Effector memory CD8-positive, alpha-beta T cell (primary cell): Measurements from ENCODE around the gene NCOA1.

Experiments used
- ATAC-seq: fragments of 150-1000 bp; cut with Tn5 transposase; replicated peaks from 2 replicates; pipeline ENCODE4 v1.10.0; 2021; ENCODE audit warnings: mild to moderate bottlenecking, moderate library complexity
- DNase-seq, 3 experiments: peaks; one replicate each; pipeline ENCODE4 v3.0.0; 2021
- H3K27ac Mint-ChIP-seq, 2 donors: one replicate each; pipeline ENCODE4 v1.8.0; 2022; ENCODE audit warnings: mild to moderate bottlenecking in 2 of 2, mixed read lengths in 2 of 2, moderate library complexity in 2 of 2
- H3K27me3 Mint-ChIP-seq, 2 donors: one replicate each; pipeline ENCODE4 v1.8.0; 2022; ENCODE audit warnings: mixed read lengths in 2 of 2
- H3K36me3 Mint-ChIP-seq: one replicate; pipeline ENCODE4 v1.8.0; 2022; ENCODE audit warnings: mild to moderate bottlenecking, moderate library complexity, mixed read lengths; ENCODE audit not compliant: insufficient read depth
- H3K4me1 Mint-ChIP-seq, 2 donors: one replicate each; pipeline ENCODE4 v1.8.0; 2022; ENCODE audit warnings: low read depth in 2 of 2, mixed read lengths in 2 of 2
- H3K4me3 Mint-ChIP-seq, 2 donors: one replicate each; pipeline ENCODE4 v1.8.0; 2022; ENCODE audit warnings: mild to moderate bottlenecking in 2 of 2, mixed read lengths in 2 of 2, moderate library complexity in 2 of 2
- H3K9me3 Mint-ChIP-seq, 2 donors: one replicate each; pipeline ENCODE4 v1.8.0; 2022; ENCODE audit warnings: mixed read lengths in 2 of 2

Gene NCOA1

DNA sequence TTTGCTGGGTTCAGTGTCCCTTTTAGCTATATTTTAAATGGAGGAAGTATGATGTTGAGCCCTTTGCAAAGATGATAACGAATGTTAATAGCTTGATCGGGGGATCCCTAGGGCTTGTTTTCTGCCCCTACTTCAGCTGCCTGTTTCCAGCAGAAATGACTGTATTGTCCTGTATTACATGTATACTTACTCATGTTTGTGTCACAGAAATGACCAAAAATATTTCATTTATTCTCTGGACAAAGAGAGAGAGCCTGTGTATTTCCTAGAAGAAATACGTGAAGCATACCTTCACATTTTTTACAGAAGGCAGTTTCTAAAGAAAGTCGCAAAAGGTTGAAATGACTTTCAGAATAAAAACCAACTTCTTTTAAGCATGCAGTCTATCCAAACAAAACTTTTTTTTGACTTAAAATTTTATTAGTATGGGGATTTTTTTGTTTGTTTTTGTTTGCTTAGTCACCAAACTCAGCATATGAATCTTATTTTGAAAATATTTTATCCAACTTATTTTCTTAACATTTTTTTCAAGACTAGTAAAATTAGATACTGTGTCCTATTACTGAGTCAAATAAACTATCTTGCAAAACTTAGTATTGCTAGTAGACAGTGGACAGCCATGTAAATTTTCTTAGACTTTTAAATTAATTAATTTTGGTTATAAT, 233.2 kb downstream of the NCOA1 start:
- DNase-seq, result no peak
- Mint-ChIP-seq H3K4me3 (no peak overlapping the region), H3K4me1 (peaks cover 3 to 20% of the 10 kb centered on the region in 2 donors), H3K27me3 (no peaks in the 10 kb centered on the region), H3K36me3 (peaks cover 25% of the 10 kb centered on the region), H3K9me3 (no peaks in the 10 kb centered on the region), H3K27ac (peak overlapping the region in 1 of 2 donors; percentile 44)
- no peak for ATAC-seq

DNA sequence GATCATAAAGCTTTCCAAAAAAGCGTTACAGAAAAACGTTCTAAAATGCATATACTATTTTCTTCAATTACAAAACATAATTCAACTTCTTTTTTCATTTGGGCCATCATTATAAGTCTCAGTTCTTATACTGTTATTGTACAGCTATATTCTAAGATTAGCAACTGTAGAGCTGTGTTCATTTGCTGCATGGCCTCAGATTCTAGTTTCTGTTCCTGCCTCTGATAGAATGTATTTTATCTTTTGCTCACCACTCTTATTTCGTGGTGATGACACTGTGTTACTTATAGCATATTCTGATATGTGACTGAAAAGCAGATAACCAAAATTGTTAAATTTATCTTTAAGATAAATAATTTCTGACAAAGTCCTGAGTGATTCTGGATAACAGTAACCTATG, 234.9 kb downstream of the NCOA1 start:
- Mint-ChIP-seq H3K4me3 (no peak overlapping the region), H3K4me1 (peaks cover 0 to 16% of the 10 kb centered on the region in 2 donors), H3K36me3 (peaks cover 36% of the 10 kb centered on the region), H3K27ac (no peak overlapping the region), H3K27me3 (no peaks in the 10 kb centered on the region), H3K9me3 (no peaks in the 10 kb centered on the region)
- DNase-seq, result no peak
- ATAC-seq, result no peak

DNA sequence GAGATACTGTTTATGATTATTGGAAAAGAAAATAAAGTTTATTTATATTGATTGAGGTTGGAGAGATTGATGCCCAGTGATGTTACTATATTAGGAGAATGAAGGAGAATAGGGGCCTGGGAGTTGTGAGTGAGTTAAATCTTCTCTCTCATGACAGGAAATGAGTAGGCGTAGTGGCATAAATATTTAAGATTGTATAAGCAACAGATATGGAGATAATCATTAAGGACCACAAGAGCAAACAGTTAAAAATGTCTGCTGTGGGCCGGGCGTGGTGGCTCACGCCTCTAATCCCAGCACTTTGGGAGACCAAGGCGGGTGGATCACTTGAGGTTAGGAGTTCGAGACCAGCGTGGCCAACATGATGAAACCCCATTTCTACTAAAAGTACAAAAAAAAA, 239.4 kb downstream of the NCOA1 start:
- Mint-ChIP-seq H3K36me3 (peaks cover 47% of the 10 kb centered on the region), H3K4me1 (peaks cover 0 to 12% of the 10 kb centered on the region in 2 donors), H3K4me3 (no peak overlapping the region), H3K27me3 (no peaks in the 10 kb centered on the region), H3K9me3 (no peaks in the 10 kb centered on the region), H3K27ac (peak overlapping the region; percentile 80 to 88)
- DNase-seq, result no peak
- ATAC-seq, result no peak

DNA sequence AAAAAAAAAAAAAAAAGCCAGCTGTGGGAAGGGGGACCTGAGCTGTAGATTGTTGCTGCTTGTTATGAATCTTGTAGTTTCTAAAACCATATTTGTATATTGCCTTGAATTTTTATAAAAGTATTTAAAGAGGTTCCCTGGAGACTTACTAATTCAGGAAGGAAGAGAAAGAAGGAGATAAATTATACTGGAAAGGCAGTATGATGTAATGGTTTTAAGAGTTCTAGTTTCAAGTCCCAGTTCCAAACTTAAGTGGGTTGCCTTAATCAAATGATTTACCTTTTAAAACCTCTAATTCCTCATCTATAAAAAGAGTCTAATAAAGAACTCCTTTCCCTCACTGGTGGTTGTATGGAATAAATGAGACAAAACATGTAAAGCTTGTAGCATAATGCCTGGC, 240.0 kb downstream of the NCOA1 start:
- peak overlapping the region; percentile 80 to 88 for H3K27ac Mint-ChIP-seq
- peaks cover 0 to 13% of the 10 kb centered on the region in 2 donors for H3K4me1 Mint-ChIP-seq
- DNase-seq (no peak), ATAC-seq (no peak)
- H3K4me3 Mint-ChIP-seq, result no peak overlapping the region
- H3K27me3 Mint-ChIP-seq, result no peaks in the 10 kb centered on the region
- H3K9me3 Mint-ChIP-seq, result no peaks in the 10 kb centered on the region
- H3K36me3 Mint-ChIP-seq, result peaks cover 47% of the 10 kb centered on the region

DNA sequence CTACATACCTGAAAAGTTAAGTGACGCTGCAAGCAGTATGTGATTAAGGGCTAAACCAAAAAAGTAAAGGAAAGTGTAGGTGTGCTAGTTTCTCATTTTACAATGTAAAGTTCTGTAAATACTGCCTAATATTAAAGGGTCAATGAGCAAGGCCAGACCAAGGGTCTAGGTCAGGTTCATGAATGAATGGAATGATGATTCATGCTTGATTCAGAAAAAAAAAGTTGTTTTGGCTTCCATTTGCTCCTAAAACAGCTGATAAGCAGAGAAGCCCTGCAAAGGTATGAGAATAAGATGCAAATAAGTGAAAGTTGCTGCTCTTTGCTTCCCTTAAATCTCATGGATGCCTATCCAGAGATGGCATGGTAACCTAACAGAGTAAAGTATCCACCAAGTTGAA, 240.9 kb downstream of the NCOA1 start:
- Mint-ChIP-seq H3K27me3 (no peaks in the 10 kb centered on the region), H3K27ac (peak overlapping the region in 1 of 2 donors; percentile 88), H3K36me3 (peaks cover 43% of the 10 kb centered on the region), H3K4me3 (no peak overlapping the region), H3K9me3 (no peaks in the 10 kb centered on the region), H3K4me1 (peaks cover 0 to 21% of the 10 kb centered on the region in 2 donors)
- no peak for DNase-seq
- no peak for ATAC-seq

DNA sequence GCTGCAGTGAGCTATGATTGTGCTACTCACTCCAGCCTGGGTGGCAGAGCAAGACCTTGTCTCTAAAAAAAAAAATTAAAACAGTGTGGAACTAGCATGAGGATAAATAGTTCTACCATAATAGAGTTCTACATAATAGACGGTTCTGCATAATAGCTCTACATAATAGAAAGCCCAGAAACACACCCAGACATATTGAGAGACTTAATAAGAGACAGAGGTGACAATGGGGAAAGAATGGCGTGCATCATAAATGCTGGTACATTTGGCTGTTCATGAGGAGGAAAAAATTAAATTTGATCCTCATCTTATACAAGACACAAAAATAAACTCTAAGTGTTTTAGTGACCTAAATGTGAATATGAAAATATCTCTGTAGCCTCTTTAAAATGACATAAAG, 243.7 kb downstream of the NCOA1 start:
- no peak for ATAC-seq
- Mint-ChIP-seq H3K4me3 (no peak overlapping the region), H3K4me1 (peaks cover 0 to 36% of the 10 kb centered on the region in 2 donors), H3K27me3 (no peaks in the 10 kb centered on the region), H3K36me3 (peaks cover 35% of the 10 kb centered on the region), H3K27ac (peak overlapping the region; percentile 74 to 93), H3K9me3 (no peaks in the 10 kb centered on the region)
- DNase-seq, result no peak

DNA sequence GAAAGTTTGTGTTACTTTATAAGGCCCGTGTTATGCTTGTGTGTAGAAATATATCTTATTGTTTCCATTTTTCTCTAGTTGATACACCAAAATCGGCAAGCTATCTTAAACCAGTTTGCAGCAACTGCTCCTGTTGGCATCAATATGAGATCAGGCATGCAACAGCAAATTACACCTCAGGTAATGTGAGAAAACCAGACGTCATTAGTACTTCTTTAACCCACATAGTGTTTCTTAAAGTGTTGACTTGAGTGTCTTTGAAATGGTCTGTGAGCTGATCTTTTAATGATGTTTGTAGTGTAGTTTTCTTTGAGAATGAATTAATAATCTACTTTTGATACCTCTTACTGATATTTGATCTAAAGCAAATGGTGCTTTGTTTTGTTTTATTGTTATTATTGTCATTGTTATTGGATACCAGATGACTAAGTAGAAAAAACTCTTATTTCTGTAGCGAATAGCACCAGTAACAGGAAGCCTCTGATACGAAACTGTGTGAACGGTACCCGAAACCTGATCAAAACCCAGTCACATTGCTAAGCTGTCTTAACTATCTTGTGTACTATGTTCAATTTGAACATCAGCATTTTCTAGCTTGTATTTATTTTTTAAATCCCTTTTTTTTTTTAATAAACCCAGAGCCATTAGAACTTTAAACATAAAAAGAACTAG, 248.4 kb downstream of the NCOA1 start:
- ATAC-seq (peak; percentile 90), DNase-seq (peak in 1 of 3 experiments; percentile 27)
- Mint-ChIP-seq H3K4me1 (peaks cover 0 to 49% of the 10 kb centered on the region in 2 donors), H3K27me3 (no peaks in the 10 kb centered on the region), H3K4me3 (peak overlapping the region; percentile 37 to 58), H3K36me3 (peaks cover 42% of the 10 kb centered on the region), H3K27ac (peak overlapping the region; percentile 72 to 93), H3K9me3 (no peaks in the 10 kb centered on the region)

DNA sequence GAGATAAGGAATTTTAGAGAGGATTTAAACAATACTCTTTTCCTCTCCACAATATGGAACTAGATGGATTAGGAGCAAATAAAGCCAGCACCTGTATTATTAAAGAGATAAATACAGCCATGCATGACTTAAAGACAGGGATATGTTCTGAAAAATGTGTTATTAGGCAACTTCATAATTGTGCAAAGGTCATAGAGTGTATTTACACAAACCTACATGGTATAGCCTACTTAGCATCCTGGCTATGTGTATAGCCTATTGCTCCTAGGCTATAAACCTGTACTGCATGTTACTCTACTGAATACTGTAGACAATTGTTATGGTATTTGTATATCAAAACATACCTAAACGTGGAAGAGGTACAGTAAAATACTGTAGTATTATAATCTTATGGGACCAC, 249.1 kb downstream of the NCOA1 start:
- H3K27me3 Mint-ChIP-seq, result no peaks in the 10 kb centered on the region
- no peaks in the 10 kb centered on the region for H3K9me3 Mint-ChIP-seq
- no peak for DNase-seq
- H3K27ac Mint-ChIP-seq, result peak overlapping the region; percentile 72 to 93
- peaks cover 0 to 49% of the 10 kb centered on the region in 2 donors for H3K4me1 Mint-ChIP-seq
- peaks cover 38% of the 10 kb centered on the region for H3K36me3 Mint-ChIP-seq
- peak overlapping the region in 1 of 2 donors; percentile 58 for H3K4me3 Mint-ChIP-seq
- ATAC-seq, result no peak

DNA sequence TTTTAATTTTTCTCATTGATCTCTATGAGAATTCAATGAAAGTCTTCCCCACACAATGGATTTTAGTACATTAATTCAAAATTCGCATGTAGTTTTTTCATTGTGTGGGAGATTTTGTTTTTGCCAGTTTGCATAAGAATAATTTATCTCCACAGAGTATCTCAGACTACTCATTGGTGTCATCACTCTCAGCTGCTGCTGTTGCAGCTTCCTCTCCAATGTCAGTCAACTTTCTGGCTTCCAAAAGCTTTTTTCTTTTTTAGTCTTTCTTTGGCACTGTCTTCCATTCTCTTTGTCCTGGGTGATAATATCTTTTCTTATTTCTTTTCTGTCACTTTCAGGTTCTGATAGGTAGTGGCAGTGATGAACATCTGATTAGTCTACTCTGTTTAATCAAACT, 251.7 kb downstream of the NCOA1 start:
- Mint-ChIP-seq H3K27me3 (no peaks in the 10 kb centered on the region), H3K36me3 (peaks cover 46% of the 10 kb centered on the region)
- no peak for ATAC-seq

DNA sequence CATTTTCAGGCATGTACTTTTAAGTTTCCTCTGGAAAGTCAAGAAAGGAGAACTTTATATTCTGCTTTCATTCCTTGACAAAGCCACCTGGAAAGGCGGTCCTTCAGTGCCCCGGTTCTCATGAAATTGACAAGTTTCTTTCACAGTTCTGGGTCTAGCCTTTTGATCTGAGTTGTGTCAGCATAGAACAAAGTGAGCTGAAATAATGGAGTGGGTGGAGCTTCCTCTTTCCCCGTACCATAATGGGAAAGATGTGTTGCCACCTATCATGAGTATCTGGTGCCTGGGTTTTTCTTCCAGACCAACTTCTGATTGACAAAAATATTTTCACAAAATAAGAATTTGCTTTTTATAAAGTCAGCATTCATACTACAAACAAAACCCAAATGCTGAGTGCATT, 252.9 kb downstream of the NCOA1 start:
- H3K27me3 Mint-ChIP-seq, result no peaks in the 10 kb centered on the region
- H3K9me3 Mint-ChIP-seq, result peaks cover 0 to 1% of the 10 kb centered on the region in 2 donors
- H3K27ac Mint-ChIP-seq, result peak overlapping the region; percentile 44 to 90
- H3K4me3 Mint-ChIP-seq, result peak overlapping the region in 1 of 2 donors; percentile 37
- peaks cover 46% of the 10 kb centered on the region for H3K36me3 Mint-ChIP-seq
- DNase-seq (no peak), ATAC-seq (no peak)
- H3K4me1 Mint-ChIP-seq, result peaks cover 4 to 45% of the 10 kb centered on the region in 2 donors

More for the DNA sequence above, 251.7 kb downstream of the NCOA1 start:
- H3K9me3 Mint-ChIP-seq, result peaks cover 0 to 1% of the 10 kb centered on the region in 2 donors
- H3K4me3 Mint-ChIP-seq, result no peak overlapping the region
- no peak for DNase-seq
- H3K4me1 Mint-ChIP-seq, result peaks cover 4 to 47% of the 10 kb centered on the region in 2 donors
- H3K27ac Mint-ChIP-seq, result peak overlapping the region; percentile 76 to 90

DNA sequence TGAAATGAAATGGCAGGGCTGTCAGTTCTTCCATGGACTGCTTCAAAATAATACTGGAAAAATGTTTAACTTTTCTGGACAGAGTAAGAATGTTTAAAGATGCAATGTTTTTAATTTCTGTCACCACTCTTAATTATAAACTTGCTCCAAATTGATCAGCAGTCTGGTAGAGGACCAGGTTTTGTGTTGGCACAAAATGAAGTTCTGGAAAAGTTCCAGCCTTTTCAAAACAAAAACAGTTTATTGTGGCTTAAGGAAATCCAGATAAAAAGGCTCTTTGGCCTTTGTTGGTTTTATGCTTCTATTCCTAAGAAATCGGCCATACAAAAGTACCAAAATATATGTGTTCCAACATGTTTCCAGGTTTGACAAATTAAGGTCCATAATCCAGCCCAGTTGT, 253.3 kb downstream of the NCOA1 start:
- ATAC-seq (no peak), DNase-seq (no peak)
- H3K4me1 Mint-ChIP-seq, result peaks cover 4 to 44% of the 10 kb centered on the region in 2 donors
- H3K27ac Mint-ChIP-seq, result peak overlapping the region; percentile 46 to 90
- H3K36me3 Mint-ChIP-seq, result peaks cover 45% of the 10 kb centered on the region
- H3K9me3 Mint-ChIP-seq, result peaks cover 0 to 1% of the 10 kb centered on the region in 2 donors
- H3K27me3 Mint-ChIP-seq, result no peaks in the 10 kb centered on the region
- no peak overlapping the region for H3K4me3 Mint-ChIP-seq

DNA sequence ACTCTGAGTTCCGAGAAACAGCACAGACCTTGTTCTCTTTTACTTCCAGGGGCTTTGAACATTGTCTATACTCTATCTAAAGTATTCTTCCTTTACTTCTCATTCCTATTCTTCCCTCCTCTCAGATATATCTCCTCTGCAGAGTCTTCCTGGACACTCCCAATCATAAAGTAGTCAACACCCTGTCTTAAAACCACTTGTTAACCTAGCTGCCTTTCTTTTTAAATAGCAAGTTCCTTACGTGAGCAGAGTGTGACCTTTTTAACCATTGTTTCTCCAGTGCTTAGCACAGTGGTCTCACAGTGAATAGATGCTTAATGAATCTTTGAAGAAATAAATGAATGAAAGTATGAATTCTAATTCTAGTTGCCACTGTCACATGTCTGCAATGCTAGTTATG, 254.8 kb downstream of the NCOA1 start:
- peak overlapping the region; percentile 3 to 62 for H3K4me3 Mint-ChIP-seq
- ATAC-seq, result peak; percentile 91
- H3K27me3 Mint-ChIP-seq, result no peaks in the 10 kb centered on the region
- peak overlapping the region; percentile 24 to 90 for H3K27ac Mint-ChIP-seq
- H3K36me3 Mint-ChIP-seq, result peaks cover 37% of the 10 kb centered on the region
- peaks cover 0 to 1% of the 10 kb centered on the region in 2 donors for H3K9me3 Mint-ChIP-seq
- H3K4me1 Mint-ChIP-seq, result peaks cover 7 to 38% of the 10 kb centered on the region in 2 donors
- no peak for DNase-seq

DNA sequence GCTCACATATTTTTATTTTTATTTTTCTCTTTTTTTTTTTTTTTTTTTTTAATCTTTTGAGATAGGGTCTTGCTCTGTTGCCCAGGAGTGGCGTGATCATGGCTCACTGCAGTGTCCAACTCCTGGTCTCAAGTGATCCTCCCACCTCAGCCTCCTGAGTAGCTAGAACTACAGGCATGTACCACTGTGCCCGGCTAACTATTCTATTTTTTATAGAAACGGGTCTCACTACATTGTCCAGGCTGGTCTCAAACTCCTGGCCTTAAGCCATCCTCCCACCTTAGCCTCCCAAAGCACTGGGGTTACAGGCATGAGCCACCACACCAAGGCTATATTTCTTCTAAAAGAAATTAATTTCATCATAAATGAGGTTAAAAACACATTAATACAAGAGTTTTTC, 256.2 kb downstream of the NCOA1 start:
- Mint-ChIP-seq H3K27ac (peak overlapping the region; percentile 38 to 90), H3K27me3 (no peaks in the 10 kb centered on the region), H3K36me3 (peaks cover 30% of the 10 kb centered on the region), H3K4me3 (no peak overlapping the region), H3K9me3 (peaks cover 0 to 1% of the 10 kb centered on the region in 2 donors), H3K4me1 (peaks cover 7 to 37% of the 10 kb centered on the region in 2 donors)
- ATAC-seq (no peak), DNase-seq (no peak)
